BJ (cell line): ENCODE data around the gene DHRSX. TPM values are rescaled to one million over a fixed set of nuclear protein-coding genes. Genes with fewer than 3 reads are reported as not detected.

Source experiments
- CTCF ChIA-PET: fragments of 350-600 bp; formaldehyde crosslinking; extraction: SDS; loops from one replicate; lab custom pipeline; 2021; ENCODE audit warnings: antibody characterized with exemption, inconsistent platforms; lab: Yijun Ruan, JAX
- POLR2A ChIA-PET: fragments of 300-600 bp; sonication (Branson Sonifier 250); formaldehyde crosslinking; extraction: SDS; loops from one replicate; lab custom pipeline; 2021; ENCODE audit warnings: antibody characterized with exemption; lab: Charles Lee
- DNase-seq: peaks from one replicate; pipeline ENCODE4 v3.0.0-alpha.2; 2011; ENCODE audit warnings: low read depth
- H3K27me3 ChIP-seq: 2 replicates; pipeline ENCODE4 v1.6.0; 2011; ENCODE audit warnings: low read length; ENCODE audit not compliant: control insufficient read depth, insufficient read depth
- H3K36me3 ChIP-seq: 2 replicates; pipeline ENCODE4 v1.5.1; 2011; ENCODE audit warnings: low read length; ENCODE audit not compliant: control insufficient read depth, insufficient read depth
- H3K4me3 ChIP-seq: 2 replicates; pipeline ENCODE4 v1.5.1; 2011; ENCODE audit warnings: low read depth, mild to moderate bottlenecking, control low read depth, low read length
- CTCF ChIP-seq: IDR thresholded peaks from 2 replicates; pipeline ENCODE4 v1.5.1; 2011; ENCODE audit warnings: low read depth, mild to moderate bottlenecking, control low read depth, inconsistent platforms, low read length, moderate library complexity; ENCODE audit not compliant: insufficient read depth
- polyA plus RNA-seq: library from polyadenylated mRNA; depleted of rRNA; stranded (reverse); fragments of >200 nt; gene quantifications from 2 replicates; pipeline ENCODE4 v1.2.3, GENCODE V29; 2011

Gene DHRSX
- polyA plus RNA-seq, 1 experiment, result 66.2 TPM

GRCh38 chrX:2264179-2265030 is 236.4 kb downstream of the DHRSX start:
- ChIA-PET POLR2A (no interaction called here), CTCF (no interaction called here)
- no peak for DNase-seq
- no peaks in the 10 kb centered on the region for H3K27me3 ChIP-seq
- H3K36me3 ChIP-seq, result peaks cover 16% of the 10 kb centered on the region
- TF ChIP-seq CTCF, result no peak
- H3K4me3 ChIP-seq, result no peak overlapping the region

GRCh38 chrX:2263203-2263602 is 237.6 kb downstream of the DHRSX start:
- DNase-seq, result no peak
- Histone ChIP-seq H3K27me3 (no peaks in the 10 kb centered on the region), H3K36me3 (peaks cover 16% of the 10 kb centered on the region), H3K4me3 (no peak overlapping the region)
- POLR2A ChIA-PET, result no interaction called here
- CTCF ChIA-PET, result no interaction called here
- TF ChIP-seq CTCF, result no peak

- ChIA-PET POLR2A (no interaction called here), CTCF (no interaction called here)
- no peak for TF ChIP-seq CTCF
- no peak overlapping the region for H3K4me3 ChIP-seq
- no peaks in the 10 kb centered on the region for H3K27me3 ChIP-seq
- DNase-seq, result no peak
- H3K36me3 ChIP-seq, result peaks cover 16% of the 10 kb centered on the region
These were observed 238.1 kb downstream of the DHRSX start for GRCh38 chrX:2262668-2263055.

GRCh38 chrX:2261831-2262667 is 238.7 kb downstream of the DHRSX start:
- no peak for DNase-seq
- TF ChIP-seq CTCF, result no peak

More at GRCh38 chrX:2261831-2262667, 238.7 kb downstream of the DHRSX start:
- POLR2A ChIA-PET, result no interaction called here
- Histone ChIP-seq H3K36me3 (peaks cover 16% of the 10 kb centered on the region), H3K4me3 (no peak overlapping the region), H3K27me3 (no peaks in the 10 kb centered on the region)
- CTCF ChIA-PET, result no interaction called here
